HT1080 (cell line): ENCODE data around the gene PIEZO1. TPM values are rescaled to one million over a fixed set of nuclear protein-coding genes. Genes with fewer than 3 reads are reported as not detected.

Experiments
- DNase-seq: peaks from one replicate; pipeline ENCODE4 v3.0.0-alpha.2; 2015; ENCODE audit warnings: low read depth
- total RNA-seq: library from RNA; depleted of rRNA; stranded (reverse); fragments of >200 nt; shearing (Covaris generic); gene quantifications from 2 replicates; pipeline ENCODE4 v1.2.3, GENCODE V29; 2014

The PIEZO1 gene
- total RNA-seq, 1 experiment from 2014 or later: 159 TPM

GRCh38 chr16:88768071-88768783 is 16.8 kb downstream of the PIEZO1 start:
- no peak for DNase-seq

GRCh38 chr16:88767546-88768070 is 17.4 kb downstream of the PIEZO1 start:
- DNase-seq: no peak

DNA sequence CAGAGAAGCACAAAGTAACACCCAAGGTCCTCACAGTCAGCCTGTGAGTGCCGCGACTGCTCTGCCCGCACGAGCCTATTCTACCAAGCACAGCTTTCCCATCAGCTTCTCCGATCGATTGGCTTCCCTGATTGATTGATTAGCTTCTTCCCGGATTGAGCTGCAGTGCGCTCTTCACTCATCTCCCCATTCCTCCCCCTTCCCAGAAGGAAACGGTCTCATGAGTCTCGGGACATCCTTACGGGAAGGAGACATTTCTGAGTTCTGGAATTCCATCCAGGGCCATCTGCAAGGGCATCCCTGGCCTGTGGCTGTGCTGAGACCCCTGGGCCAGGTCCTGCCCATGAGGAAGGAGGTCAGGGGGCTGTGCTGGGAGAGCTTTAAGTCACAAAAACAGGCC is 18.0 kb downstream of the PIEZO1 start:
- no peak for DNase-seq

- no peak for DNase-seq
Measured at GRCh38 chr16:88764913-88765349, 20.1 kb downstream of the PIEZO1 start.

GRCh38 chr16:88764080-88764479 is 20.9 kb downstream of the PIEZO1 start:
- DNase-seq: no peak

DNA sequence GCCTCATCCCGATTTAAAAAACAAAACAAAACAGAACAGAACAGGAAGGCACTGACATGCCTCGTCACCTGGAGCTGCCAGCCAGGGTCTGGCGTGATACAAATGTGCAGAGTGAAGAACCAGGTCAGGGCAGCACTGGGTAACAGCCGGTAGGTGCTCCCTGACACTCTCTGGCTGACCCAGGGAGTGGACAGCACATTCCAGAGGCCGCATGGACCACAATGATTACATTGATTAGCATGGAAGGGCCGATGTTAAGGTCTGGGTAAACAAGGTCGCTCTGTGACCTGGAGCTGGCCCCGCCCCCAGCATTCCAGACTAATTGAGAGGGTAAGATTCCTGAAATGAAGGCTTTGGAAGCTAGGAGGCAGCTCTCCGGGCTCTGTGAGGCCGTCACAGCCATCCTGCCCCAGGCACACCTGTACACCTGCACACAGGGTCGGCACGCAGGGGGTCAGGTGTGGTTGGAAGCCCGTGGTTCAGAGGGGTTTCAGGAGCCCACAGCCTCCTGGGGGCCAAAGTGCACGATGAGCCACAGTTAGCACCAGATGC is 21.4 kb downstream of the PIEZO1 start:
- DNase-seq: no peak

GRCh38 chr16:88762941-88763340 is 22.1 kb downstream of the PIEZO1 start:
- DNase-seq: no peak

GRCh38 chr16:88762258-88762870 is 22.7 kb downstream of the PIEZO1 start:
- no peak for DNase-seq

DNA sequence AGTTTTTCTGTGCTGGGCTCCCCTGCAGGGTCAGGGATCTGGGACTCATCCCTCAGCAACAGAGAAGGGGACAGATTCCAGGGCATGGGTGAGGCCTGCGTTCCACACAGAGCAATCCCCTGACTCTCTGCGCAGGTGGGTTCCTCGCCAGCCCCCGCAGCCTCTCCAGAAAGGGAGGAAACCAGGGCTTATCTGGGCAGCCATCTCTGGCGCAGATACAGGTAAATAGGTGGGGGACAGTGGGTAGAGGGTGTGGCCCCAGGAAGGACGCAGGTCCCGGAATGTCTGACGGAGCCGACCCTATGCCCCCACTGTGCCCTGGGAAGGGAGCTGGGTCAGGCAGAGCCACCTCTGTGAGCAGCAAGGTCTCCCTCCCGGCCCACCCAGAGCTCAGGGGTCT is 23.2 kb downstream of the PIEZO1 start:
- no peak for DNase-seq

- DNase-seq: no peak
Measured at GRCh38 chr16:88761143-88761534, 23.9 kb downstream of the PIEZO1 start.

DNA sequence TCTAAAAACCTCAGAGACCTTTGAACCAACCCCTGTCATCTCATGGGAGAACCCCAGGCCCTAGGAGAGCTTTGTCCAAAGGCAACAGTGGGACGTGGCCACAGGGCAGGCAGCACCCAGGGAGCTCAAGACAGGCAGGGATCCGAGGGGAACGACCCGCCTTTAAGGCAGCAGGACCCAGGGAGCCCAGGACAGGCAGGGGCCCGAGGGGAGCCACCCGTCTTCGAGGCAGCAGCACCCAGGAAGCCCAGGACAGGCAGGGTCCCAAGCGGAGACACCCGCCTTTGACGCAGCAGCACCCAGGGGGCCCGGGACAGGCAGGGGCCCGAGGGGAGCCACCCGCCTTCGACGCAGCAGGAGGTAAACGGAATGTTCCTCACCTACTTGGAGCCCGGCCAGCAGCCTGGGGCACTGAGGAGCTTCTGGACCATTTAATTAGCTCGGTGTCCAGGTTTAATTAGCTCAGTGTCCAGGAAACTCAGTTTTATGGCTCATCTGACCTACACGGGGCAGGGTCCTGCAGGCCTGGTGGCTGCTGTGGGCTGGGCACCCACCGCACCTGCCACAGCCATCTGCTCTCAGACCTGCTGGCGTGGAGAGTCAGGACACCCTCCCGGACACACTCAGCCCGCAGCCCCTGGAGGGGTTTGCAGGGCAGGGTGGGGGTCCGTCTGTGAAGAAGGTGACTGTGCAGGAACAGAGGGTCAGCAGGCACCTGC is 24.4 kb downstream of the PIEZO1 start:
- no peak for DNase-seq

DNA sequence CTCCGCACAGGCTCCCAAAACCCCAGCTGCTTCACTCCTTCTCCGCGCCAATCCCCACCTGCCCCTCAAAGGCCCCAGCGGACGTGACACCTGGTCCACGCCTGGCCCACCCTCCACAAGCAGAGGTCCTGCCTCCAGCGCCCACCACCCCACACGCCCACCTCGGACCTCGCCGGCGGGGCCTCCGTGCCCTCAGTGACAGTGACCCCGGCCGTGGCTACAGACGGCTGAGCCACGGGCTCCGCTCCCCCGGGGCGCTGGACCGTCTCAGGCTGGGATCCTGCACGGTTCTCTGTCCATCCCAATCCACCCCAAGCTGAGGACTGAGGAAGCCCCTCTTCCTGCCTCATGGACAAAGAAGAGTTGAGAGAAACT is 25.1 kb downstream of the PIEZO1 start:
- DNase-seq: no peak

GRCh38 chr16:88759245-88759975 is 25.6 kb downstream of the PIEZO1 start:
- no peak for DNase-seq

DNA sequence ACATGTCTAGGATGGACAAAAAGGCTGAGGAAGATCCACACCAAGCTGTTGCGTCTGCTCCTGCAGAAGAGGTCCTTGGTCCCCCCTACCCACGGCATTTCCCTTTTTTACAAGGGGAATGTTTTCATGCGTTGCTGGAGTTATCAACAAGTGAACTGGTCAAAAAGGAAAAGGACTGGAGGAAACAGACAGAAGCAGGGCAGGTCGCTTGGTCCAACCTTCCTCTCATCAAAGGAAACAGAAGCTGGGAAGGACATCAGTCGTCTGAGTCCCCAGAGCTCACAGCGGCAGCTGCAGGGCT is 26.1 kb downstream of the PIEZO1 start:
- no peak for DNase-seq

DNA sequence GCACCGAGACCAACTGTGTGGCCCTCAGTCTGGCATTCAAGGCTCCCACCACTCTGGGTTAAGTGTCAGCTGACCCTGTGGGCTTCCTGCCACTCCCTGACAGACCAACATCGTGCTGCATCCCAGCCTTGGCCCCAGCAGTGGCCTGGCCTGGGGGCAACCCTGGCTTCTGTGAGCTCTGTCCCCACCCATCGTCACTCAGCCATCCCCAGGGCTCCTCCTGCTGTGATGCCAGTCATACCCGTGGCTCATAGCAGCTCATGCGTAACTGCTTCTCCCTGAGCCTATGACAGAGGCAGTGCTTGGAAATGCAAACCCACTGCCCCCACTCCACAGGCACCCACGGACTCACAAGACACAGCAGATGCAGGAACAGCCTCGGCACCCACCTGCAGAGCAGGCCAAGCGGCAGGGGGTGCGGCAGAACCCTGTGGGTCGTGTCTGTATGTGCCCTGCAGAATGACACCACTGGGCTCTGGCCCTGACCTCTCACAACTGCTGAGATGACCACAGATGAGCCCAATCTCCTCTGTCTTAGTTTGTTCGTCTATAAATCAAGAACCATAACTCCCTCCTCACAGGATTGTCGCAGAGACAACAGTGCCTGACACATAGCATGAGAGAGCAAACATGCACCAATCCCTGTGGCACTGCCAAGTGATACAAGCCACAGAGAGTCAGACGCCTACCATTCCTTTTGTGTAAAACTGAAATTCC is 26.6 kb downstream of the PIEZO1 start:
- DNase-seq: no peak

- DNase-seq: no peak
Measured at GRCh38 chr16:88755745-88756443, 29.1 kb downstream of the PIEZO1 start.

- peak; percentile 85 for DNase-seq
Measured at GRCh38 chr16:88754912-88755744, 29.9 kb downstream of the PIEZO1 start.

- no peak for DNase-seq
Measured at GRCh38 chr16:88754109-88754911, 30.7 kb downstream of the PIEZO1 start.
